ENCODE results near the gene CLDN24.

DNA sequence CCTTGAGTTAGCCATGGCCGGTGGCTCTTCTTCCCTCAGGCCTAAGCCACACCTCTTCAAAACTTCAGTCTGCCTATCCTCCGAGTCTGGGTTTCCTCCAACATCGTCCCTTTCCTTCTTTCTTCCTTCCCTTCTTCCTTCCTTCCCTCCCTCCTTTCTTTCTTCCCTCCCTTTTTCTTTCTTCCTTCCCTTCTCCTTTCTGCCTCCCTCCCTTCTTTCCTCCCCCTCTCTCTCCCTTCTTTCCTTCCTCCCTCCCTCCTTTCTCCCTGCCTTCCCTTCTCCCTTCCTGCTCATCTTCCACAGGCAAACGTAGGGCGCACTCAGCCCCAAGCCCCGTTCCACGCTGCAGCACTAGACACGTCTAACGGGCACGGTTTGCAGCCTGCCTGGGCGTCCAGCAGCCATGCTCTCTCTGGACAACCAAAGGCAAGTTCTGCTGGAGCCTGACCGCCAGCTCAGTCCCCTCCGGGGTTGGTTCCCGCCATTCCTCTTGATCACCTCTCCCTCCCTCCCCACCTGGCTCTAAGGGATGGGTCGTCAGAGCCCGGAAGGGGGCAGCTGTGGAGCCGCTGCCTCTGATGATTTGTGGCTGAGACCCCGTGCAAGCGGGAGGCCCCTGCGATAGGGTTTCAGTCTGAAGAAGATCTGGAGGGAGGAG is 34.1 kb upstream of the CLDN24 start:
- no peak for TF ChIP-seq CTCF (IDR thresholded peaks at IDR 0.05)
- TF ChIP-seq POLR2A (IDR thresholded peaks at IDR 0.05): no peak
- no peak for TF ChIP-seq EP300 (IDR thresholded peaks at IDR 0.05)
